ENCODE results near the gene CGB3. TPM values are rescaled to one million over a fixed set of nuclear protein-coding genes. Genes with fewer than 3 reads are reported as not detected.

CGB3 gene
- total and polyA plus RNA-seq, 3 donors from 2014 or later, result not detected

GRCh38 chr19:49014123-49014869 is 9.8 kb downstream of the CGB3 start:
- TF ChIP-seq POLR2A (IDR thresholded peaks at IDR 0.05) (no peak), CTCF (IDR thresholded peaks at IDR 0.05) (no peak)
- intact Hi-C loops (cut with DNase I; ENCODE audit: low total_unique reads), result no loop called here
- DNase-seq, result no peak
- Histone ChIP-seq H3K27me3 (no peaks in the 10 kb centered on the region), H3K4me1 (peaks cover 13% of the 10 kb centered on the region), H3K36me3 (ENCODE audit: low read depth, missing control alignments) (no peaks in the 10 kb centered on the region), H3K4me3 (no peak overlapping the region), H3K27ac (no peak overlapping the region), H3K9me3 (no peaks in the 10 kb centered on the region)
- WGBS, 2 donors, result 93% methylated on average over 27 to 32 of the region's 32 CpGs

- no peaks in the 10 kb centered on the region for H3K27me3 ChIP-seq
- H3K36me3 ChIP-seq (ENCODE audit: low read depth, missing control alignments), result no peaks in the 10 kb centered on the region
- 93 to 97% methylated on average over 15 to 17 of the region's 17 CpGs for WGBS, 2 donors
- intact Hi-C loops (cut with DNase I; ENCODE audit: low total_unique reads), result no loop called here
- no peaks in the 10 kb centered on the region for H3K4me1 ChIP-seq
- H3K27ac ChIP-seq, result no peak overlapping the region
- no peak overlapping the region for H3K4me3 ChIP-seq
- no peak for TF ChIP-seq CTCF (IDR thresholded peaks at IDR 0.05)
- TF ChIP-seq POLR2A (IDR thresholded peaks at IDR 0.05), result no peak
- H3K9me3 ChIP-seq, result no peaks in the 10 kb centered on the region
- no peak for DNase-seq
These were observed 12.9 kb downstream of the CGB3 start for GRCh38 chr19:49011194-49011593.

DNA sequence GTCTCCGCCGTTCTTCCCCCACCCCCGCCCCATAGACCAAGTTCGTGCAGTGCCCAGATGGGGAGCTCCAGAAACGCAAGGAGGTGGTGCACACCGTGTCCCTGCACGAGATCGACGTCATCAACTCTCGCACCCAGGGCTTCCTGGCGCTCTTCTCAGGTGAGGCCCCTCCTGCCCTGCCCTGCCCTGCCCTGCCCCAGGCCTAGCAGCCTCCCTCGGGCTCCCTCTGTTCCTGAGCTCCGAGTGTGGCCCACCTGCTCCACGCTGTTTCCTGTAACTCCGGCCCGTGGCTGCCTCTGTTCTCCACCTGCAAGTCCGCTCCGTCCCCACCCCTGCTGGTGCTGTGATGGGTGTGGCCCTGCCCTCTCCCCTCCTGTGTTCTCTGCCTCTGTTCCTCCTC is 13.7 kb downstream of the CGB3 start:
- H3K9me3 ChIP-seq, result no peaks in the 10 kb centered on the region
- no peak overlapping the region for H3K4me3 ChIP-seq
- DNase-seq, result no peak
- TF ChIP-seq POLR2A (IDR thresholded peaks at IDR 0.05), result no peak
- no peak for TF ChIP-seq CTCF (IDR thresholded peaks at IDR 0.05)
- H3K27ac ChIP-seq, result no peak overlapping the region
- H3K27me3 ChIP-seq, result no peaks in the 10 kb centered on the region
- WGBS, 2 donors, result 86 to 93% methylated on average over 13 to 18 of the region's 18 CpGs
- intact Hi-C loops (cut with DNase I; ENCODE audit: low total_unique reads), result no loop called here
- no peaks in the 10 kb centered on the region for H3K36me3 ChIP-seq (ENCODE audit: low read depth, missing control alignments)
- no peaks in the 10 kb centered on the region for H3K4me1 ChIP-seq

DNA sequence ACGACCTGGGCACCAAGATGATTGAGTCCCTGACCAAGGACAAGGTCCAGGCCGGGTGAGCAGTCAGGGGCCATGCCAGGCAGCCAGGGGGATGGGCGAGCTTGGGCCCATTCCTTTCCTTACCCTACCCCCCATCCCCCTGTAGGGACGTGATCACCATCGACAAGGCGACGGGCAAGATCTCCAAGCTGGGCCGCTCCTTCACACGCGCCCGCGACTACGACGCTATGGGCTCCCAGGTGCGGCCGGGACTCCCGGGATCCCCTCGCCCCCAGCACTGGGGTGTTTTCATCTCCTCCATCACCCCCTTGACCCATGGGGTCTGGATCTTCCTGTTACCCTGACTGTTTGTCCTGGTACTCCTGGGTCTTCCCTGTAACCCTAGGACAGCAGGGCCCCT is 14.3 kb downstream of the CGB3 start:
- no peaks in the 10 kb centered on the region for H3K4me1 ChIP-seq
- intact Hi-C loops (cut with DNase I; ENCODE audit: low total_unique reads), result no loop called here
- DNase-seq, result no peak
- no peaks in the 10 kb centered on the region for H3K36me3 ChIP-seq (ENCODE audit: low read depth, missing control alignments)
- no peaks in the 10 kb centered on the region for H3K27me3 ChIP-seq
- no peak overlapping the region for H3K4me3 ChIP-seq
- TF ChIP-seq POLR2A (IDR thresholded peaks at IDR 0.05) (no peak), CTCF (IDR thresholded peaks at IDR 0.05) (no peak)
- no peaks in the 10 kb centered on the region for H3K9me3 ChIP-seq
- 96 to 98% methylated on average over 8 to 18 of the region's 18 CpGs for WGBS, 2 donors
- H3K27ac ChIP-seq, result no peak overlapping the region

DNA sequence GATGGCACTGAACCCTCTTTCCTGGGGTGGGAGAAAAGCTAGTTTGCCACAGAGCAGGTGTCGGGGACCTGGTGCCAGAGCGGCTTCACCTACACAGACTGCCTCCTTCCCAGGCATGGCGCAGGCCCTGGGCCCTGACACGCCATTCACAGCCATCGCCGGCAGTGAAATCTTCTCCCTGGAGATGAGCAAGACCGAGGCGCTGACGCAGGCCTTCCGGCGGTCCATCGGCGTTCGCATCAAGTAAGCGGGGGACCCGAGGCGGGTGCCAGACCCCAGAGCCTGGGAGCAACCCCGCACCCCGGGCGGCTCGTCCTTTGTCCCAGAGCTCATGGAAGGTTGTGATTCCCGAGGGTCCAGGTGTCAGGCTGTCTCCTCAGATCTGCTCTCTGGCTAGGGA is 17.2 kb downstream of the CGB3 start:
- Histone ChIP-seq H3K27ac (no peak overlapping the region), H3K4me1 (no peaks in the 10 kb centered on the region), H3K27me3 (no peaks in the 10 kb centered on the region), H3K4me3 (no peak overlapping the region), H3K9me3 (no peaks in the 10 kb centered on the region), H3K36me3 (ENCODE audit: low read depth, missing control alignments) (no peaks in the 10 kb centered on the region)
- intact Hi-C loops (cut with DNase I; ENCODE audit: low total_unique reads), result no loop called here
- TF ChIP-seq POLR2A (IDR thresholded peaks at IDR 0.05) (no peak), CTCF (IDR thresholded peaks at IDR 0.05) (no peak)
- WGBS, 2 donors, result 96 to 98% methylated on average over 22 of the region's 22 CpGs
- no peak for DNase-seq
